ENCODE data around the gene GRK2. TPM values are rescaled to one million over a fixed set of nuclear protein-coding genes. Genes with fewer than 3 reads are reported as not detected.

GRK2 gene
- total and polyA plus RNA-seq, 2 of the 8 experiments (the other 6 are each of a cell fraction or from before 2014, with no cell fraction given), result 47.3 to 49.7 TPM

- TF ChIP-seq CTCF (IDR thresholded peaks at IDR 0.05; ENCODE audit: control extremely low read depth in 1 of 3, insufficient read depth in 1 of 3, low read depth in 1 of 3, low read length in 3 of 3) (peak in 2 of 3 experiments; percentile 80 to 92; a peak in 3 of 4 replicates), MAFK (IDR thresholded peaks at IDR 0.05; ENCODE audit: low read depth, low read length) (no peak), PHF8 (conservative IDR thresholded peaks at IDR 0.05; ENCODE audit: low read depth, low read length) (no peak), EP300 (IDR thresholded peaks at IDR 0.05; ENCODE audit: borderline replicate concordance in 1 of 2, low read depth in 2 of 2, low read length in 2 of 2) (no peak), POLR2AphosphoS5 (IDR thresholded peaks at IDR 0.05; ENCODE audit: low read depth, low read length) (no peak), POLR2A (IDR thresholded peaks at IDR 0.05; ENCODE audit: control extremely low read depth in 1 of 2, low read depth in 2 of 2, low read length in 2 of 2) (no peak), RBBP5 (IDR thresholded peaks at IDR 0.05; ENCODE audit: borderline replicate concordance, low read depth, low read length) (no peak), JUND (IDR thresholded peaks at IDR 0.05; ENCODE audit: low read length) (no peak), RNF2 (IDR thresholded peaks at IDR 0.05; ENCODE audit: borderline replicate concordance, low read depth, low read length, missing control alignments, poor library complexity, severe bottlenecking) (no peak), RXRA (IDR thresholded peaks at IDR 0.05; ENCODE audit: insufficient read depth, low read depth, low read length) (no peak), NANOG (IDR thresholded peaks at IDR 0.05; ENCODE audit: insufficient read depth, low read depth, low read length, poor library complexity, severe bottlenecking) (no peak), GABPA (IDR thresholded peaks at IDR 0.05; ENCODE audit: borderline replicate concordance, insufficient read depth, low read length) (peak; percentile 54; the same call in 1 of the 2 replicates), SUZ12 (IDR thresholded peaks at IDR 0.05; ENCODE audit: low read length) (no peak), SP2 (IDR thresholded peaks at IDR 0.05; ENCODE audit: low read length) (no peak), FOSL1 (IDR thresholded peaks at IDR 0.05; ENCODE audit: insufficient read depth, low read depth, low read length) (no peak), SP4 (IDR thresholded peaks at IDR 0.05; ENCODE audit: low read length) (no peak), CBX5 (IDR thresholded peaks at IDR 0.05; ENCODE audit: low read depth, low read length) (no peak), ATF3 (IDR thresholded peaks at IDR 0.05; ENCODE audit: insufficient read depth, low read depth, low read length) (no peak), CBX8 (IDR thresholded peaks at IDR 0.05; ENCODE audit: borderline replicate concordance, low read depth, low read length) (no peak), BCL11A (IDR thresholded peaks at IDR 0.05; ENCODE audit: low read depth in 2 of 2, low read length in 2 of 2) (no peak)
Observed at GRCh38 chr11:67265633-67266448, 432 bp upstream of the GRK2 start (continued).

Data from H1 (cell line).